HG03025 (cell line): ENCODE results near the gene PIP4K2C.
"Not testable (repeated sequence)": the region's sequence is repeated elsewhere in the genome, so short reads cannot be mapped to it uniquely, and the experiment has no call there.

Source experiments
- ATAC-seq: cut with Tn5 transposase; IDR thresholded peaks from one replicate; pipeline ENCODE4 v1.9.1; 2021; ENCODE audit warnings: mild to moderate bottlenecking, moderate library complexity; ENCODE audit not compliant: unreplicated experiment, low FRiP score

Gene PIP4K2C

GRCh38 chr12:57606821-57607220, 15.8 kb downstream of the PIP4K2C start:
- no peak for ATAC-seq

DNA sequence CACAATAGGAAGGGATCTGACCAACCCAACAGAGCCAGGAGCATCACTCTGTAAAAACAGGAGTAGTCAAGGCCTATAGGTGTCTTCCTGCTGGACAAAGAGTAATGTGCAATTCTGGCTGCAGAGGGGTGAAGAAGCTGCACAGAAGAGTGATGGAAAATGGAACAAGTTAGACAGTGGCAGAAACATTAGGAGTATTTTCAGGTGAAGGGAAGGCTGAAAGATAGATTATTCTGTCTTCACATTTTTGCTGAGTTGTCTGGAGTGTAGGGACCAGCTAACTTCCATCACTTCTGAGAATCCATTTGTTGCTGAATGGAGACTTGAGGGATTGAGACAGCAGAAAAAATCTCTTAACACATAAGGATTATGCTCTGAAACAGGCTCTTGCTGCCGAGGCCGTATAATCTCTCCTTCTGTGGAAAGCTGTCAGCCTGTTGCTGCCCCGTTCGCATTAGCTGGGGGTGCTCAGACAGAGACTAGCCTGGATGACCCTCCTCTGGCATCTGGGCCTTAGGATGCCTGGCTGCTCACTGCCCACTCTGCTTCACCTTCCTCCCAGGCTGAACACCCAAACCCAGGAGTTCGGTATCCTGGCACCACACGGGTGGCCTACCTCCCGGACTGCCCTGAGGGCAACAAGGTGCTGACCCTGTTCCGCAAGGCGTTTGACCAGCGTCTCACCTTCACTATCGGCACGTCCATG, 17.1 kb downstream of the PIP4K2C start:
- no peak for ATAC-seq

- no peak for ATAC-seq
Measured at GRCh38 chr12:57609101-57609780, 18.2 kb downstream of the PIP4K2C start.

GRCh38 chr12:57609781-57610553, 19.0 kb downstream of the PIP4K2C start:
- no peak for ATAC-seq

GRCh38 chr12:57610554-57611107, 19.6 kb downstream of the PIP4K2C start:
- ATAC-seq: no peak

- no peak for ATAC-seq
Measured at GRCh38 chr12:57611108-57611826, 20.3 kb downstream of the PIP4K2C start, which contains the start of gene ARHGEF25. ARHGEF25 (plus strand) TSS chr12:57611435; CDS start chr12:57611895, 460 bp downstream.

- ATAC-seq: no peak
Measured at GRCh38 chr12:57611827-57612710, 21.1 kb downstream of the PIP4K2C start.

DNA sequence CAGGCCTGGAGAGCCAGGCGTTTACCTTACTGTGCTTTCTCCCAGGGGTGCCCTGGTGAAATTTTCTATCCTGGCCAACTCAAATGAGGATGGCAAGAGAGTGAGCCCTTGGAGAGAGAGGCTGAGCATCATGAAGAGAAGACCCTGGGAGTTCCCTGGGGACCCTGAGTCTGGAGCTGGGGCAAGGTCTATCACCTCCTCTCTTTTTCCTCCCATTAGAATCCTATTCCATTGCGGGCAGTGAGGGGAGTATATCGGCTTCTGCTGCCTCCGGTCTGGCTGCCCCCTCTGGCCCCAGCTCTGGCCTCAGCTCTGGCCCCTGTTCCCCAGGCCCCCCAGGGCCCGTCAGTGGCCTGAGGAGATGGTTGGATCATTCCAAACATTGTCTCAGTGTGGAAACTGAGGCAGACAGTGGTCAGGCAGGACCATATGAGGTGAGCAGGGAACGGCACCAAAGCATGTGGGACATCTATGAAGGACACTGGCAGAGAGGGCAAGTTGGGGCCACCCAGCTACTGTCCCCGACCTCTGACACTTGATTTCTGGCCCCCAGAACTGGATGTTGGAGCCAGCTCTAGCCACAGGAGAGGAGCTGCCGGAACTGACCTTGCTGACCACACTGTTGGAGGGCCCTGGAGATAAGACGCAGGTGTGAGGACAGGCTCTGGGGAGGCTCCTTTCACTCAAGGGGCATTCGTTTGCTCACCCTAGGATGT, 21.9 kb downstream of the PIP4K2C start:
- no peak for ATAC-seq

DNA sequence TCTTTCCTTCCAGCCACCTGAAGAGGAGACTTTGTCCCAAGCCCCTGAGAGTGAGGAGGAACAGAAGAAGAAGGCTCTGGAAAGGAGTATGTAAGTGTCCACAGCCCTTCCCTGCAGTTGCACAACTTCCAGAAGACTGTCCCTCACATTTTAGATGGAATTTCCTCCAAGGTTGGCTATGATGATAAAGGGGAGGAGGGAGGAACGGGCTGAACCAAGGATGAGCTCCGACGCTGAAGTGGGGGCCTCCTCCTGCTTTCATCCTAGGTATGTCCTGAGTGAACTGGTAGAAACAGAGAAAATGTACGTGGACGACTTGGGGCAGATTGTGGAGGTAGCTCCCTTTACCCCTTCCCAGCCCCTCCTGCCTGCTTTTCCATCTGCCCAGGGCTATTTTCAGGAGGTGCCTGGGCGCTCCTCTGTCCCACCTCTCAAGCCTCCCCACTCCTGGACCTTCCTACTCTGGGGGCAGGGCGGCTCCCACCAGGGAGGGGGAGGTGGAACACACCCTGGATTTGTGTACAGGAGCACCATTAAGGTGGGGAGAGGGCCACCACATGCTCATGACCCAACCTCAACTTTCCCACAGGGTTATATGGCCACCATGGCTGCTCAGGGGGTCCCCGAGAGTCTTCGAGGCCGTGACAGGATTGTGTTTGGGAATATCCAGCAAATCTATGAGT, 22.6 kb downstream of the PIP4K2C start:
- no peak for ATAC-seq

GRCh38 chr12:57614178-57614947, 23.4 kb downstream of the PIP4K2C start:
- no peak for ATAC-seq

GRCh38 chr12:57614948-57615500, 24.0 kb downstream of the PIP4K2C start:
- ATAC-seq: no peak

GRCh38 chr12:57615637-57616036, 24.6 kb downstream of the PIP4K2C start:
- no peak for ATAC-seq

- ATAC-seq: no peak
Measured at GRCh38 chr12:57616383-57617101, 25.6 kb downstream of the PIP4K2C start.

- no peak for ATAC-seq
Measured at GRCh38 chr12:57617942-57618341, 26.9 kb downstream of the PIP4K2C start.

- ATAC-seq: not testable (repeated sequence)
Measured at GRCh38 chr12:57618431-57618830, 27.4 kb downstream of the PIP4K2C start.

DNA sequence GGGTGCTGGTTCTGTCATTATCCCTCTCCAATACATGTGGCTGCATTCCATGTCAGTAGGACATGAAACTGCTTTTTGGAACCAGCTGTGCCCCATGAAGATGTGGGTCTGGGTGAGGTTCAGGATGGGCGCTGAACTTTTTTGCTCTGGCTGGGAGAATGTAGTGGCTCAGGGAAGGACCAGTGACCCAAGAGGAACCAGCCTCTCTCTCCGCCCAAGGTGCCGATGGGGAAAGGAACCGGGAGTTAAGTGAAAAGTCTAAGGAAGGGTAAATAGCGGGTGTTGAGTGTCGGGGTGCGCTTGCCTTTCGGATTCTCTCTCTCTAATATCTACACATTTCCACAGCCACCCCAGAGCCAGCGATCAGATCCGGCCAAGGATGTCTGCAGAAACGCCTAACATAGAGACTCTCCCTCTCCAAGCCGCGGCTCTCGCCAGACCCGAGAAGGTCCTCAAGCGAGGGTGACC, 28.0 kb downstream of the PIP4K2C start:
- ATAC-seq: no peak
